OCI-LY3 (cell line): ENCODE results near the gene NDUFS6.

Source experiments
- EZH2phosphoT487 ChIP-seq: fragments of 200-600 bp; shearing (Covaris generic); IDR thresholded peaks from 2 replicates; pipeline ENCODE4 v1.6.1; 2018; ENCODE audit warnings: antibody characterized with exemption, mixed run types, low read depth
- TF ChIP-seq, protein P1 (sequence below): fragments of 200-600, 300-600 bp; sonication (generic); IDR thresholded peaks from 2 replicates; pipeline ENCODE4 v1.5.1; 2014; ENCODE audit warnings: antibody characterized with exemption, low read length, low read depth

DNA sequence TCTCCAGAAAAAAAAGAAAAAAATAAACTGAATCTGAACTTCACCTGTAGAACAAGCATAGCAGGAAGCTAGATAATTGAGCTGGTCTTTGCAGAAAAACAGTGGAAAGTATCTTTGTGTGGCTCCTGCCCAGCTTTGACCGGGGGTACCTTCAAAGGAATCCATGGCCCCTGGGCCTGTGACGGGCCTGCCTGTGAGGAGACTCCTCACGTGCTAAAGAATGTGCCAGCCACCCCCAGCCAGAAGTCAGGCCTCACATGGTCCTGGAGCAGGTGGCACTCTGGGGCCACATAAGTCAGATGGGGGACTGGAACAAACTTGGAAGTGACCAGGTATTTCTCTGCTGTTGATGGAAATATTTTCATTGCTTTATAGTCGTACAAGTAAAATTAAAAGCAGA lies 4.1 kb downstream of the NDUFS6 start:
- TF ChIP-seq, protein P1, sequence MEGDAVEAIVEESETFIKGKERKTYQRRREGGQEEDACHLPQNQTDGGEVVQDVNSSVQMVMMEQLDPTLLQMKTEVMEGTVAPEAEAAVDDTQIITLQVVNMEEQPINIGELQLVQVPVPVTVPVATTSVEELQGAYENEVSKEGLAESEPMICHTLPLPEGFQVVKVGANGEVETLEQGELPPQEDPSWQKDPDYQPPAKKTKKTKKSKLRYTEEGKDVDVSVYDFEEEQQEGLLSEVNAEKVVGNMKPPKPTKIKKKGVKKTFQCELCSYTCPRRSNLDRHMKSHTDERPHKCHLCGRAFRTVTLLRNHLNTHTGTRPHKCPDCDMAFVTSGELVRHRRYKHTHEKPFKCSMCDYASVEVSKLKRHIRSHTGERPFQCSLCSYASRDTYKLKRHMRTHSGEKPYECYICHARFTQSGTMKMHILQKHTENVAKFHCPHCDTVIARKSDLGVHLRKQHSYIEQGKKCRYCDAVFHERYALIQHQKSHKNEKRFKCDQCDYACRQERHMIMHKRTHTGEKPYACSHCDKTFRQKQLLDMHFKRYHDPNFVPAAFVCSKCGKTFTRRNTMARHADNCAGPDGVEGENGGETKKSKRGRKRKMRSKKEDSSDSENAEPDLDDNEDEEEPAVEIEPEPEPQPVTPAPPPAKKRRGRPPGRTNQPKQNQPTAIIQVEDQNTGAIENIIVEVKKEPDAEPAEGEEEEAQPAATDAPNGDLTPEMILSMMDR: no peak
- TF ChIP-seq EZH2phosphoT487: no peak
